ENCODE results near the gene NADK2.

DNA sequence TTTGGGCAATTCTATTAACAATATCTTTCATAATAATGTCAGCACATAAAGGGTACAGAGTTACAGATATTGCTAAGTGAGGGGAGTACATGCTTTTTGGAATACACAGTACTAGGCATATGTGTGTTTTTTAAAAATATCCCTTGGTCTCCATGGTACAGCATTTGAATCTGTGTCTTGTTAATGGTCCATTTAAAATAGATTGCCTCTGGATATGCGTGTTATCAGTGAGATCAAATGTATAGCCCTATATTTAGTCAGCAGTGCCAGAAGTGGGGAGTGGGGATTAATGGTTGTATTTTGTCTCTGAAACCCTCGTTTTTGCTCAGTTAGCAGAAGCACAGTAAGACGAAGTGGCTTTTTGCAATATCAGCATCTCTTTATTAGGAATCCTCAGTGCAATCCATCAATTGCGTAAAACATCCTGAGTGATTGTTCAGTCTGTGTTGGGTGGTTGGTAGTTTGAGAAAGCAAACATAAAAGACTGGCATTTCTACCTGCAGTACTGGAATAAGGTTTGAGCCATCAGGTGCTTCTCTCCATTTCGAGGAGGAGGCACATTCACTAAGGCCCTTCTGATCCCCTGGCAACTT, 70.8 kb downstream of the NADK2 start:
- TF ChIP-seq, protein P1, sequence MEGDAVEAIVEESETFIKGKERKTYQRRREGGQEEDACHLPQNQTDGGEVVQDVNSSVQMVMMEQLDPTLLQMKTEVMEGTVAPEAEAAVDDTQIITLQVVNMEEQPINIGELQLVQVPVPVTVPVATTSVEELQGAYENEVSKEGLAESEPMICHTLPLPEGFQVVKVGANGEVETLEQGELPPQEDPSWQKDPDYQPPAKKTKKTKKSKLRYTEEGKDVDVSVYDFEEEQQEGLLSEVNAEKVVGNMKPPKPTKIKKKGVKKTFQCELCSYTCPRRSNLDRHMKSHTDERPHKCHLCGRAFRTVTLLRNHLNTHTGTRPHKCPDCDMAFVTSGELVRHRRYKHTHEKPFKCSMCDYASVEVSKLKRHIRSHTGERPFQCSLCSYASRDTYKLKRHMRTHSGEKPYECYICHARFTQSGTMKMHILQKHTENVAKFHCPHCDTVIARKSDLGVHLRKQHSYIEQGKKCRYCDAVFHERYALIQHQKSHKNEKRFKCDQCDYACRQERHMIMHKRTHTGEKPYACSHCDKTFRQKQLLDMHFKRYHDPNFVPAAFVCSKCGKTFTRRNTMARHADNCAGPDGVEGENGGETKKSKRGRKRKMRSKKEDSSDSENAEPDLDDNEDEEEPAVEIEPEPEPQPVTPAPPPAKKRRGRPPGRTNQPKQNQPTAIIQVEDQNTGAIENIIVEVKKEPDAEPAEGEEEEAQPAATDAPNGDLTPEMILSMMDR (IDR thresholded peaks at IDR 0.05), result no peak
- TF ChIP-seq POLR2A (IDR thresholded peaks at IDR 0.05), result no peak
- TF ChIP-seq POLR2AphosphoS5 (IDR thresholded peaks at IDR 0.05), result no peak
